OCI-LY1 (cell line): ENCODE results near the gene HIRA.

Experiments used
- H2AFZ ChIP-seq: fragments of 200-600 bp; sonication (generic), shearing (Covaris generic); 2 replicates; pipeline ENCODE4 v1.6.0; 2014; ENCODE audit warnings: antibody characterized with exemption, mild to moderate bottlenecking, low read length
- H3F3A ChIP-seq: fragments of 200-600 bp; sonication (generic), shearing (Covaris generic); 2 replicates; pipeline ENCODE4 v1.6.0; 2014; ENCODE audit warnings: mild to moderate bottlenecking, antibody characterized with exemption, low read length, moderate library complexity; ENCODE audit not compliant: insufficient read depth
- H3K27ac ChIP-seq: fragments of 200-600 bp; sonication (generic); 2 replicates; pipeline ENCODE4 v1.5.1; 2014; ENCODE audit warnings: low read length, mixed run types, mild to moderate bottlenecking, low read depth; ENCODE audit not compliant: poor library complexity, severe bottlenecking
- H3K27me3 ChIP-seq: fragments of 200-600 bp; sonication (generic); 2 replicates; pipeline ENCODE4 v1.6.0; 2014; ENCODE audit warnings: antibody characterized with exemption, mild to moderate bottlenecking, low read length, moderate library complexity; ENCODE audit not compliant: insufficient read depth
- H3K36me3 ChIP-seq: fragments of 200-600 bp; sonication (generic); 2 replicates; pipeline ENCODE4 v1.6.1; 2014; ENCODE audit warnings: mild to moderate bottlenecking, antibody characterized with exemption, low read length, moderate library complexity, mixed read lengths; ENCODE audit not compliant: insufficient read depth
- H3K4me1 ChIP-seq: fragments of 200-600 bp; sonication (generic); 2 replicates; pipeline ENCODE4 v1.5.1; 2014; ENCODE audit warnings: mild to moderate bottlenecking, low read length, moderate library complexity; ENCODE audit not compliant: insufficient read depth, severe bottlenecking
- H3K4me2 ChIP-seq: fragments of 200-600 bp; sonication (generic), shearing (Covaris generic); 2 replicates; pipeline ENCODE4 v1.6.1; 2014; ENCODE audit warnings: low read length
- H3K4me3 ChIP-seq: fragments of 200-600 bp; sonication (generic); 2 replicates; pipeline ENCODE4 v1.5.1; 2014; ENCODE audit warnings: low read length, low read depth, mild to moderate bottlenecking, mixed read lengths; ENCODE audit not compliant: poor library complexity, severe bottlenecking
- H3K79me2 ChIP-seq: fragments of 200-600 bp; shearing (Covaris generic); 2 replicates; pipeline ENCODE4 v1.6.1; 2016; ENCODE audit warnings: mixed run types, low read length, mixed read lengths; ENCODE audit not compliant: insufficient read depth
- H3K9ac ChIP-seq: fragments of 200-600 bp; sonication (generic), shearing (Covaris generic); 2 replicates; pipeline ENCODE4 v1.6.1; 2014; ENCODE audit warnings: mild to moderate bottlenecking, low read length, mixed read lengths
- H3K9me2 ChIP-seq: fragments of 200-600 bp; sonication (generic), shearing (Covaris generic); 2 replicates; pipeline ENCODE4 v1.6.1; 2014; ENCODE audit warnings: low read depth, mild to moderate bottlenecking, low read length, mixed read lengths
- H3K9me3 ChIP-seq: fragments of 200-600 bp; shearing (Covaris generic); 2 replicates; pipeline ENCODE4 v1.6.1; 2014; ENCODE audit warnings: low read length, mixed read lengths
- H4K20me1 ChIP-seq: fragments of 200-600 bp; sonication (generic), shearing (Covaris generic); 2 replicates; pipeline ENCODE4 v1.6.0; 2016; ENCODE audit warnings: mild to moderate bottlenecking, low read length; ENCODE audit not compliant: insufficient read depth
- EZH2 ChIP-seq: fragments of 200-600 bp; sonication (generic), shearing (Covaris generic); IDR thresholded peaks from 2 replicates; pipeline ENCODE4 v1.8.0; 2017; ENCODE audit warnings: borderline replicate concordance, mixed run types, mild to moderate bottlenecking, antibody characterized with exemption, low read length, moderate library complexity, mixed read lengths
- TF ChIP-seq, protein P1 (sequence below): fragments of 200-600 bp; sonication (generic), shearing (Covaris generic); IDR thresholded peaks from 2 replicates; pipeline ENCODE4 v1.5.1; 2017; ENCODE audit warnings: mild to moderate bottlenecking, antibody characterized with exemption, low read length, moderate library complexity, mixed read lengths

HIRA gene

DNA sequence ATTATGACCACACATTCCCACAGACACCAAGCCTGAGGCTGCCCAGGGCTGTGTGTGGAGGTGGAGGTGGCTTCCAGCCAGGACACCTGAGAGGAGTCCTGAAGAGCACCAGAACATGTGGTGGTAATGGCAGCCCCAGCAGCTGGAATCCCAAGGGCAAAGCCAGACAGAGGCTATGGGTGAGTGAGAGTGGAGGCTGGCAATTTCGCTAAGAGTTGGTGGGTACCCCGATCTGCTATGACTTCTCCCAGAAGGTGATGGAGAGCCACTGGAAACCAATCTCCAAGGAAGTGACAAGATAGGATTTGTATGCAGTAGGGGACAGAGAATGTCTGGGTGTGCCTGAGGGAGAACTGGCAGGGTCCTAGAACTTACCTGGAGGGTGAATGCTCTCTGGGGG is 70.7 kb downstream of the HIRA start:
- Histone ChIP-seq H2AFZ (no peak overlapping the region), H3K4me1 (peaks cover 15% of the 10 kb centered on the region), H3K4me2 (no peak overlapping the region), H3K79me2 (no peaks in the 10 kb centered on the region), H3K27ac (no peak overlapping the region), H4K20me1 (no peaks in the 10 kb centered on the region), H3K4me3 (no peak overlapping the region), H3F3A (no peaks in the 10 kb centered on the region), H3K9ac (no peak overlapping the region), H3K9me3 (no peaks in the 10 kb centered on the region), H3K9me2 (no peaks in the 10 kb centered on the region), H3K27me3 (no peaks in the 10 kb centered on the region), H3K36me3 (peaks cover 70% of the 10 kb centered on the region)
- no peak for TF ChIP-seq EZH2
- TF ChIP-seq, protein P1, sequence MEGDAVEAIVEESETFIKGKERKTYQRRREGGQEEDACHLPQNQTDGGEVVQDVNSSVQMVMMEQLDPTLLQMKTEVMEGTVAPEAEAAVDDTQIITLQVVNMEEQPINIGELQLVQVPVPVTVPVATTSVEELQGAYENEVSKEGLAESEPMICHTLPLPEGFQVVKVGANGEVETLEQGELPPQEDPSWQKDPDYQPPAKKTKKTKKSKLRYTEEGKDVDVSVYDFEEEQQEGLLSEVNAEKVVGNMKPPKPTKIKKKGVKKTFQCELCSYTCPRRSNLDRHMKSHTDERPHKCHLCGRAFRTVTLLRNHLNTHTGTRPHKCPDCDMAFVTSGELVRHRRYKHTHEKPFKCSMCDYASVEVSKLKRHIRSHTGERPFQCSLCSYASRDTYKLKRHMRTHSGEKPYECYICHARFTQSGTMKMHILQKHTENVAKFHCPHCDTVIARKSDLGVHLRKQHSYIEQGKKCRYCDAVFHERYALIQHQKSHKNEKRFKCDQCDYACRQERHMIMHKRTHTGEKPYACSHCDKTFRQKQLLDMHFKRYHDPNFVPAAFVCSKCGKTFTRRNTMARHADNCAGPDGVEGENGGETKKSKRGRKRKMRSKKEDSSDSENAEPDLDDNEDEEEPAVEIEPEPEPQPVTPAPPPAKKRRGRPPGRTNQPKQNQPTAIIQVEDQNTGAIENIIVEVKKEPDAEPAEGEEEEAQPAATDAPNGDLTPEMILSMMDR = no peak

DNA sequence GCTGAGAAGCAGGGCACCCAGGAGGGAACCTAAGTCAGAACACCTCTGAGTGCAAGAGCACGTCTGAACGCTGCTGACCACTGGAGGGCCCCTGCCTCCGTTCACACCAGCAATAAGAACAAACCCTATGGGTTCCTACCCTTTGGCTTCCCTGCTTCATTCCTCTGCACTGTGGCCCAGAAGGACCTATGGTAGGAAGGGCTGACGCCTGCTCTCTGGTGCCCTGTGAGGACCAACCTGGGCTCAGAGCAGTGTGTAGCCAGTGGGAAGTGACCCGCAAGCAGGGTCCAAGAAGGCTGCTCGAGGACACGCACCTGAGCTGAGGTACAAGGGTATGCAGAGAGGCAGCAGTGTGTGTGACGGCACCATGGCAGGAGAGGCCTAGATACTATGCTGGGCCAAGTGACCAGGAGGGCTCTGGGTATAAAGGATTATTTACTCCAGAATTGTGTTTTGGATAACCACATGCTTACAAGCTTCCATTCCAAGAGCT is 71.2 kb downstream of the HIRA start:
- Histone ChIP-seq H2AFZ (no peak overlapping the region), H3K27ac (no peak overlapping the region), H3K4me1 (peaks cover 15% of the 10 kb centered on the region), H3K27me3 (no peaks in the 10 kb centered on the region), H3K9me3 (no peaks in the 10 kb centered on the region), H3K4me2 (no peak overlapping the region), H3K79me2 (no peaks in the 10 kb centered on the region), H3K9ac (no peak overlapping the region), H3F3A (no peaks in the 10 kb centered on the region), H3K9me2 (no peaks in the 10 kb centered on the region), H3K36me3 (peaks cover 71% of the 10 kb centered on the region), H3K4me3 (no peak overlapping the region), H4K20me1 (no peaks in the 10 kb centered on the region)
- TF ChIP-seq, protein P1 = no peak
- no peak for TF ChIP-seq EZH2

DNA sequence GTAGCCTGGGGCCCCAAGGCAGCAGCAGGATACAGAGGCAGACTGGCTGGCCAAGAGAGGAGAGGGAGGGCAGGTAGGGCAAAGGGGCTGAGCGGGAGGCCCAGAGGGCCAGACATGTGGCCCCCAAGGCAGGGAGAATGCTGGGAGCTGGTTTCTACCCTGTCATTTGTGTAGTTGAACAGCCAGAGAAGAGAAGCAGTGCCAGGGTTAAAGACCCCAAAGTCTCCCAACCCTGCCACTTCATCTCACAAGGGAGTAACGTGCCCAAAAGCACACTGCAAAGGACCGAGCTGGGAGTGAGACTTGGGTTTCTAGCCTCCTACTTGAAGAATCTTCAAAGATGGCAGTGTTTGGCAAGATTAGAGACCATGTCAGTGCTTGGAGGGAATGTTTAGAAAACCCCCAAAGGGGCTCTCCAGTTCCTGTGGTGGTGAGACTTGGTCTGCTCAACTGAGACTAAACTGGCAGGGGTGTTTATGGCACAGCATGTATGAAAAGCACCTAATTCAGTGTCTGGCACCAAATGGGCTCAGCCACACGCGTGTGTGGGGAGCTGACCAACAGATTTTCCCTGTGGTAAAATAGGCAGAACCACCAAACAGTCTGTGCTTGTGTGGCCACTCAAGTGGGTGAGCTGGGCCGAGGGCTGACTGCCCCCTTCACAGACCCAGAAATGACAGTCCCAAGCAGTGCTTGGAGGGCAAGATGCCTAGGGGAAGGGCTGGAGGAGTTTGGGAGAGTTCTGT is 71.8 kb downstream of the HIRA start:
- no peaks in the 10 kb centered on the region for H3K9me3 ChIP-seq
- no peak for TF ChIP-seq EZH2
- TF ChIP-seq, protein P1 = no peak
- H2AFZ ChIP-seq = no peak overlapping the region
- no peak overlapping the region for H3K4me2 ChIP-seq
- H3K27ac ChIP-seq = no peak overlapping the region
- peaks cover 15% of the 10 kb centered on the region for H3K4me1 ChIP-seq
- no peaks in the 10 kb centered on the region for H4K20me1 ChIP-seq
- H3K4me3 ChIP-seq = no peak overlapping the region
- no peaks in the 10 kb centered on the region for H3F3A ChIP-seq
- H3K27me3 ChIP-seq = no peaks in the 10 kb centered on the region
- H3K36me3 ChIP-seq = peaks cover 71% of the 10 kb centered on the region
- H3K79me2 ChIP-seq = no peaks in the 10 kb centered on the region
- H3K9ac ChIP-seq = no peak overlapping the region
- no peaks in the 10 kb centered on the region for H3K9me2 ChIP-seq
